ENCODE data around the gene GPX7. TPM values are rescaled to one million over a fixed set of nuclear protein-coding genes. Genes with fewer than 3 reads are reported as not detected.

GPX7 gene
- total RNA-seq, 6 donors from 2014 or later, result 4.3 to 11.5 (median 9.2) TPM

- no peak for ATAC-seq (ENCODE audit: low FRiP score in 2 of 2)
- peaks cover 0 to 1% (median 0%) of the 10 kb centered on the region in 4 donors for H3K36me3 ChIP-seq
- H3K27me3 ChIP-seq, result no peaks in the 10 kb centered on the region
- WGBS, 2 donors, result 81 to 82% methylated on average over 3 of the region's 3 CpGs
- TF ChIP-seq EP300 (IDR thresholded peaks at IDR 0.05) (no peak), POLR2A (IDR thresholded peaks at IDR 0.05) (no peak), POLR2AphosphoS5 (IDR thresholded peaks at IDR 0.05) (no peak), CTCF (IDR thresholded peaks at IDR 0.05) (no peak)
- peak overlapping the region in 2 of 4 donors; percentile 79 to 88 for H3K27ac ChIP-seq
- peaks cover 17 to 31% (median 27%) of the 10 kb centered on the region in 4 donors for H3K4me1 ChIP-seq
- no peaks in the 10 kb centered on the region for H3K9me3 ChIP-seq
- no peak for DNase-seq
- H3K4me3 ChIP-seq, result peak overlapping the region in 3 of 4 donors; percentile 60 to 68 (median 63)
These were observed 652 bp upstream of the GPX7 start for GRCh38 chr1:52601519-52601918.

- Histone ChIP-seq H3K9me3 (no peaks in the 10 kb centered on the region), H3K36me3 (peaks cover 0 to 13% (median 6%) of the 10 kb centered on the region in 4 donors), H3K4me1 (peaks cover 17 to 31% (median 27%) of the 10 kb centered on the region in 4 donors), H3K4me3 (peak overlapping the region; percentile 34 to 68 (median 62)), H3K27ac (peak overlapping the region; percentile 34 to 88 (median 78)), H3K27me3 (no peaks in the 10 kb centered on the region)
- 34 to 57% methylated on average over 12 to 21 of the region's 21 CpGs for WGBS, 2 donors
- ATAC-seq (ENCODE audit: low FRiP score in 2 of 2) (peak in 1 of 2 donors; percentile 25), DNase-seq (no peak)
- no peak for TF ChIP-seq POLR2A (IDR thresholded peaks at IDR 0.05)
- TF ChIP-seq POLR2AphosphoS5 (IDR thresholded peaks at IDR 0.05), result no peak
- no peak for TF ChIP-seq EP300 (IDR thresholded peaks at IDR 0.05)
- TF ChIP-seq CTCF (IDR thresholded peaks at IDR 0.05), result no peak
These were observed 857 bp downstream of the GPX7 start for GRCh38 chr1:52602856-52603600.

GRCh38 chr1:52603630-52604029 is 1.5 kb downstream of the GPX7 start:
- Histone ChIP-seq H3K4me3 (peak overlapping the region in 2 of 4 donors; percentile 63 to 68), H3K9me3 (no peaks in the 10 kb centered on the region), H3K27me3 (no peaks in the 10 kb centered on the region), H3K36me3 (peaks cover 0 to 18% (median 11%) of the 10 kb centered on the region in 4 donors), H3K27ac (peak overlapping the region in 1 of 4 donors; percentile 88), H3K4me1 (peaks cover 17 to 31% (median 27%) of the 10 kb centered on the region in 4 donors)
- DNase-seq (no peak), ATAC-seq (ENCODE audit: low FRiP score in 2 of 2) (no peak)
- TF ChIP-seq POLR2AphosphoS5 (IDR thresholded peaks at IDR 0.05), result no peak
- TF ChIP-seq EP300 (IDR thresholded peaks at IDR 0.05), result no peak
- no peak for TF ChIP-seq POLR2A (IDR thresholded peaks at IDR 0.05)
- TF ChIP-seq CTCF (IDR thresholded peaks at IDR 0.05), result no peak
- WGBS, 2 donors, result 83 to 92% methylated on average over 6 of the region's 6 CpGs

- Histone ChIP-seq H3K27me3 (no peaks in the 10 kb centered on the region), H3K27ac (no peak overlapping the region), H3K4me1 (peaks cover 17 to 31% (median 27%) of the 10 kb centered on the region in 4 donors), H3K9me3 (no peaks in the 10 kb centered on the region), H3K36me3 (peaks cover 0 to 18% (median 11%) of the 10 kb centered on the region in 4 donors), H3K4me3 (no peak overlapping the region)
- TF ChIP-seq POLR2AphosphoS5 (IDR thresholded peaks at IDR 0.05) (no peak), CTCF (IDR thresholded peaks at IDR 0.05) (no peak), EP300 (IDR thresholded peaks at IDR 0.05) (no peak), POLR2A (IDR thresholded peaks at IDR 0.05) (no peak)
- no peak for ATAC-seq (ENCODE audit: low FRiP score in 2 of 2)
- WGBS, 2 donors, result 39 to 76% methylated on average over 3 of the region's 3 CpGs
- DNase-seq, result no peak
These were observed 2.0 kb downstream of the GPX7 start for GRCh38 chr1:52604063-52604770.
